ENCODE data around the gene B3GAT1.

The B3GAT1 gene

DNA sequence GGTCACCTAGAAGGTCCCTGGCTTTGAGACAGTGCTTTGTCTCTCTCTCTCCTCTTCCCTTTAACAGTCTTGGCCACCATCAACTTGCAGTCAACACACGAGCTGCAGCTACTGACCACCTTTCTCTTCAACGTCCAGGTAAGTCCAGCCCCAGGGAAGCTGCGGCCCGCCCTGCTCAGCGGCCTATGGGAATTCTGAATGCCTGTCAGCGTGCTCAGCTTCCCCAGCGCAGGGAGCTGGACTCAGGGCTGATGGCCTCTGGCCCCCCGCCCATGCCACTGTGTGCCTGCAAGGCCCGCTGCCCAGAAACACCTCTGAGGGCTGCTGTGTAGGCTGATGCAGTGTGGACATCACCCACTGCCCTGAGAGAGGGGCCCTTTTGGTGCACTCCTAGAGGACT lies 47.8 kb downstream of the B3GAT1 start:
- intact Hi-C loops (cut with DNase I) = loop anchor here (5.0 kb wide), 1 partner anchor 503 kb away; no protein-coding TSS in a partner anchor
- peak in 4 of 10 donors; percentile 4 to 80 (median 52) for DNase-seq

GRCh38 chr11:134363592-134363991 lies 48.5 kb downstream of the B3GAT1 start:
- intact Hi-C loops (cut with DNase I) = loop anchor here (5.0 kb wide), 1 partner anchor 504 kb away; no protein-coding TSS in a partner anchor
- DNase-seq = peak in 2 of 10 donors; percentile 10 to 60

GRCh38 chr11:134363161-134363560 lies 48.9 kb downstream of the B3GAT1 start:
- DNase-seq = peak in 3 of 10 donors; percentile 36 to 56 (median 44)
- intact Hi-C loops (cut with DNase I) = loop anchor here (5.0 kb wide), 1 partner anchor 504 kb away; no protein-coding TSS in a partner anchor

DNA sequence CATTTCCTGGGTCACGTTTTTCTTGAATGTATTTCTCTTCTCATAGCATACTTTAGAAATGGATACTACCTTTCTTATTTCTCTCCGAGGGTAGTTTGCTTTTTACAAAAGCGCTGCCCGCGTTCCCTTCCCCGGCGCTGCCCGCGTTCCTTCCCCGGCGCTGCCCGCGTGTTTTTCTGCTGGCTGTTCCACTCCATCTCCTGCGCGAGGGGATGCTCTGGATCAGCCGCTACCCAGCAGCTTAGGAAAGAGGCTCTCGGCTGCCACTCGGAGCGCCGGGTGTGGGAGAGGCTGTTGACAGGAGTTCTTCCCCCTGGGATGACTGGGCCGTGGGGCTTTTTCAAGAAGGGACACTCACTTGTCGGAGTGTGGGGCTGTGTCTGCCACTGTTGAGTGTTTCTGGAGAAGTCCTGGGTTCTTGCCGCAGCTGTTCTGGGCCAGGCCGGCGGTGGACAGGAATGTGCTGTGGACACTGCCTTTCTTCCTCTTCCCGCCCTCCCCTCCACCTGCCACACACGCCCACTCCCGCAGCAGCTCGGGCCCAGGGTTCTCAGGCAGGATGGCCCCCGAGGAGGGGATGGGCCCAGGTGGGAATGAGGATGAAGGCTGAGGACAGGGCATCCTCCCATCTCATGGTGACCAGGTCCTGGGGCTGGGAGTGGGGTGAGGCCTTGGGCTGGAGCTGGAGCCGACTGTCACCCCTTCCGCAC lies 49.7 kb downstream of the B3GAT1 start:
- intact Hi-C loops (cut with DNase I) = loop anchor here (5.0 kb wide), 1 partner anchor 505 kb away; no protein-coding TSS in a partner anchor
- peak in 4 of 10 donors; percentile 7 to 76 (median 48) for DNase-seq

- intact Hi-C loops (cut with DNase I) = loop anchor here (5.0 kb wide), 1 partner anchor 506 kb away; no protein-coding TSS in a partner anchor
Measured at GRCh38 chr11:134361661-134362060, 50.4 kb downstream of the B3GAT1 start.

DNA sequence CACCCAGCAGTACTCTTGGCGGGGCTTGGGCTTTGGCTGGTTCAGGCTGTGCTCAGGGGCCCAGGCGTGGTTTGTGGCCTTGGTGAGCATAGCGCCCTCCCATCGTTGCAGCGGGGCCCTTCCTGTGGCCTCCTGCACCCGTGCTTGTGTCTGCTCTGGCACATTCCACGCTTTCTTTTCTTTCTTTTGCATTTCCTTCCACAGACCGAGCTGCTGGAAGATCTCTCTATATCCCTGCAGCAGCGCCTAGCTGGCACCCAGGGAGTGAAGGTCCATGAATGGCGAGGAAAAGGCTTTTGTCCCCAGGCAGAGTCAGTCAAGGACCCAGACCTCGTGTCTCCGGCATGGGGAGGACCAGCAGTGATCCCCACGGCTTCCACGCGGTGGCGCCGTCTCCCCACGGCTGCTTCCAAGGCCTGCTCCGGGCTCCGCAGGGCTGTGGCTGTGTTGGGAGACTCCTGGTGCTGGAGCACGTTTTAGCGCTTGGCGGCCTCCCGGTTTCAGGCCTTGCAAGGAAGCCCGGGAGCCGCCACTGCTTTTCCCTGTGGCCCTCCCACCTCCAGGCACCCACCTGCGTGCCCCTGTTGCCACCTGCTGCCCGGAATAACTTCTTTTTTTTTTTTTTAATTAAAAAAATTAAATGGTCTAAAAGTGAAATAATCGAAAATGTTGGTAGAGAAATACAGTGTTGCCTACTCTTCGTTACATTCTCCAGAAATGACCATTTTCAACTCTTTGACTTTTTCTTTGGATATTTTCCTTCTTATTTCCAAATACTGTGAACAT lies 51.8 kb downstream of the B3GAT1 start:
- peak; percentile 81 to 99 (median 92) for DNase-seq
- intact Hi-C loops (cut with DNase I) = loop anchor here (1.0 to 5.0 kb wide), 2 partner anchors 275 to 507 kb away; no protein-coding TSS in a partner anchor

More at GRCh38 chr11:134361661-134362060, 50.4 kb downstream of the B3GAT1 start:
- peak in 4 of 10 donors; percentile 7 to 80 (median 66) for DNase-seq

GRCh38 chr11:134359646-134360045 lies 52.4 kb downstream of the B3GAT1 start:
- intact Hi-C loops (cut with DNase I) = loop anchor here (1.0 to 5.0 kb wide), 2 partner anchors 276 to 508 kb away; no protein-coding TSS in a partner anchor
- DNase-seq = peak in 3 of 10 donors; percentile 2 to 30 (median 12)

DNA sequence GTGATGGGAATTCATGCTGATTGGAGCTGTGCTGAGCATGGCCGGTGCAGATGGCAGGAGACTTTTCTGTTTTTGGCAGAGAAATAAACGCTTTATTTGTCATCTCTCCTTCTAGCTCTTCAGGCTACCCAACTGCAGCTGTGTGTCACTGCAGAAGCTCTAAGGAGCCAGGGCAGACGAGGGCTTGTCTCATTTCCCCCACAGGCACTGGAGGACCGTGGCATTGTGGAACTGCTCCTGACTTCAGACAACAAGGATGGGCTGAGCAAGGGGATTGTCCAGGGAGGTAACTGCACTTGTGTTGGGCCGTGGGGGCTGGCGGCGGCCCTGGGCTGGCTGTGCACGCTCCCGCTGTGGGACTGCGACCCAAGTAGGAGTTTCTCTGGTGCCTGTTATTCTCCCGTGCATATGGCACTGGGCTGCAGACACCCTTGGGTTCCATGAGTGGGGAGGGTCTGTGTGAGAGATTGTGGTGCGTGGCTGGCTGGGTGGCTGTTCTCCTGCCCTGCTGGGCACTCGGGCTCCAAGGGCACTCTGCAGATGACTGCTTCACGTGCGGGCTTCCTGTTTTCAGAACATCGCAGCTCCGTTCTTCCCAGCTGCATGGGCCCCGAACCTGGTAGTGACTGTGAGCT lies 53.1 kb downstream of the B3GAT1 start:
- intact Hi-C loops (cut with DNase I) = no loop called here
- DNase-seq = peak in 4 of 10 donors; percentile 7 to 83 (median 38)

DNA sequence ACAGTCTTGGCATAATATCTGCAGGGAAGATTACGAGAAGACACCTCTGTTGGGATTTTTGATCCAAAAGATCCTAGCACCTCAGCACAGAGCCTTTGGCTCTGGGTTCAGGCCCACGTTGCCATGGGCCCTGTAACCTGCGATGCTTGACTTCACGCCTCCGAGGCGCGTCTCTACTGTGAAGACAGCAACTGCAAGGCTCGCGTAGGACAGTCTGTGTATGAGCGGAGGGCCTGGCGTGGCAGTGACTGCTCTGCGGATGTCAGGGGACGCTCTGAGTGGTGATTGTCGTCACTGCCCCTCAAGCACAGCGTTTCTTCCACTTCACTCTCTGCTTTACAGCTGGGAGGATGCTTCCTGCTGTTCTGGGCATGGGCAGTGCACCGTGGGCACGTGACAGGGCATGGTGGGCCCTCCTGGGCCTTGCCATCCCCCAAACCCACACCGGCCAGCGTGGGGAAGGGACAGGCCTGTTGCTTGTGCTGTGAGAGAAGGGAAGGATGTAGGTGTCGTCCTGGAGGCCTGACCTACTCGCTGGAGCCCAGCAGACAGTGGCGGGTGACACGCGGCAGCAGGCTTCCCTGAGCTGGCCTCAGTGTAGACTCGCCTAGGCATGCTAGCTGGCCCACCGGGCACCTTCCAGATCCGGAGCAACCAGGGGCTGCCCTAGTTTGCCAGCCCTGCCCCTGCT lies 53.7 kb downstream of the B3GAT1 start:
- DNase-seq = peak in 4 of 10 donors; percentile 9 to 79 (median 34)
- intact Hi-C loops (cut with DNase I) = no loop called here

GRCh38 chr11:134357545-134357839 lies 54.5 kb downstream of the B3GAT1 start:
- DNase-seq = peak in 3 of 10 donors; percentile 4 to 71 (median 66)
- intact Hi-C loops (cut with DNase I) = no loop called here

- intact Hi-C loops (cut with DNase I) = no loop called here
- DNase-seq = peak in 3 of 10 donors; percentile 2 to 36 (median 6)
Measured at GRCh38 chr11:134356656-134357544, 55.1 kb downstream of the B3GAT1 start.

- DNase-seq = no peak
Measured at GRCh38 chr11:134355656-134356055, 56.4 kb downstream of the B3GAT1 start.

GRCh38 chr11:134355136-134355535 lies 56.9 kb downstream of the B3GAT1 start:
- intact Hi-C loops (cut with DNase I) = no loop called here
- no peak for DNase-seq

More at GRCh38 chr11:134355656-134356055, 56.4 kb downstream of the B3GAT1 start:
- intact Hi-C loops (cut with DNase I) = no loop called here

DNA sequence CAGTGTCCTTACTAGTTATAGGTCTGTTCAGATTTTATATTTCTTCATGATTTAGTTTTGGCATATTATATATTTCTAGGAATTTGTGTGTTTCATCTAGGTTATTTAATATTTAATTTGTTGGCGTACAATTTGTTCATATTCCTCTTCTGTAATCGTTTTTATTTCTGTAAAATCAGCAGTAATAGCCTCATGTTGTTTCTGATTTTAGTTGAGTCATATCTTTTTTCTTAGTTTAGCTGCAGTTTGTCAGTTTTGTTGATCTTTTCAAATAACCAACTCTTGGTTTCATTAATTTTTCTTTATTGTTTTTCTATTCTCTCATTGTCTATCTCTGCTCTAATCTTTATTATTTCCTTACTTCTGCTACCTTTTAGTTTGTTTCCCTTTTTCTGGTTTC lies 59.9 kb downstream of the B3GAT1 start:
- DNase-seq = no peak
- intact Hi-C loops (cut with DNase I) = no loop called here

DNA sequence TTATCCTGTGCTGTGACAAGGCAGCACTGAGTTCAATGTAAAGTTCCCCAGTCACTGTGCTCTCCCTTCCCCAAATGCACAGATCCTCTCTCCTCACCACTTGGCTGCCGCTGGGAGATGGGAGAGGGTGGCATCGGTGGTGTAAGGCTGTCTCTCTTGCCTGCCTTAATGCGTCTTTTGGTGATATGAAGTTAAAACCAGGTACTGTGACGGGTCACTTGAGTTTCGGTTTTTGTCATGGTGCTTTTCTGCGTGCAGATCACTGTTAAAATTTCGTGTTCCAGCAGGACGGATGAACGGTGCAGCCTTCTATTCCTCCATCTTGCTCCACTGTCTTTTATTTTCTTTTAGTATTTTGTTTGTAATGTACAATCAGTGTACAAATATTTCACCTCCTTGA lies 61.7 kb downstream of the B3GAT1 start:
- intact Hi-C loops (cut with DNase I) = no loop called here
- DNase-seq = peak in 1 of 10 donors; percentile 19

DNA sequence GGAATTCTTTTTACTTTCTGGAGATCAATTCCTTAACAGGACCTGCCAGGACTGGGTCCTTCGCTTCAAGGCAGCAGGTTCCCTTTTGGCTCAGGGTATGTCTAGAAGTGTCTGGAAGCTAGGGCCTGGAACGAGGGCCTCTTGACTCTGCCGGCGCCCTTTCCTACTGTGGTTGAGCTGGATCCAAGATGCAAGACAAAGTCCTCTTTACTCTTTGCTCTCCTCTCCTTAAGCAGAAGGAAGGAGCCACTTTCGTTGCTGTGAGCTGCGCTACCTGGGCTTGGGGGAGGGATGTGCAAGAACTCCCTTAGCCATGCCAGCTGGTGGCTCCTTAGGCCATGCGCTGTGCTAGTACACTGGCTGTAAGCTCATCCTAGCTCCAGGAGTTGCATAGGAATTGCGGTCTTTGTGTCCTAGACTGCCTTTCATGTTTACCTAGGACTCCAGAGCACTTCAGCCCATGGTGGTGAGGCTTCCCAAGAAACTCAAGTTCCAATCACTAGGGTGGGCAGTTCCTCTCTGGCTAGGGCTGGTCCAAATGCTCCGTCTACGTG lies 62.2 kb downstream of the B3GAT1 start:
- intact Hi-C loops (cut with DNase I) = no loop called here
- DNase-seq = peak in 1 of 10 donors; percentile 18

DNA sequence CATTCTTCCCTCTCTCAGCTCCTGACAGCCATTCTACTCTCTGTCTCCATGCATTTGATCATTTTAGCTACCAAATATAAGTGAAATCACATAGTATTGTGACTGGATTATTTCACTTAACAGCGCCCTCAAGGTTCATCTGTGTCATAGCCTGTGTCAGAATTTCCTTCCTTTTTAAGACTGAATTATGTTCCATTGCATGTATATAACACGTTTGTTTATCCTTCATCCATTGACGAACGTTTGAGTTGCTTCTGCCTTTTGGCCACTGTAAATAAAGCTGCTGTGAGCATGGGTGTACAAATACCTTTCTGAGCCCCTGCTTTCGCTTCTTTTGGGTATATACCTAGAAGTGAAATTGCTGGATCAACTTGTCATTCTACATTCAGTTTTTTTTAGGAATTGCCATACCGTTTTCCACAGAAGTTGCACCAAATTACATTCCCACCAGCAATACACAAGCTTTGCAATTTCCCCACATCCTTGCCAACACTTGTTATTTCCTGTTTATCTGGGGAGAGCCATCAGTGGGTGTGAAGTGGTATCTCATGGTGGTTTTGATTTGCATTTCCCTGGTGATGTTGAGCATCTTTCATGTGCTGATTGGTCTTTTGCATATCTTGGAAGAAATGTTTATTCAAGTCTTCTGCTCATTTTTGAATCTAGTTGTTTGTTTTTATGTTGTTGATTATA lies 62.8 kb downstream of the B3GAT1 start:
- DNase-seq = no peak
- intact Hi-C loops (cut with DNase I) = no loop called here

DNA sequence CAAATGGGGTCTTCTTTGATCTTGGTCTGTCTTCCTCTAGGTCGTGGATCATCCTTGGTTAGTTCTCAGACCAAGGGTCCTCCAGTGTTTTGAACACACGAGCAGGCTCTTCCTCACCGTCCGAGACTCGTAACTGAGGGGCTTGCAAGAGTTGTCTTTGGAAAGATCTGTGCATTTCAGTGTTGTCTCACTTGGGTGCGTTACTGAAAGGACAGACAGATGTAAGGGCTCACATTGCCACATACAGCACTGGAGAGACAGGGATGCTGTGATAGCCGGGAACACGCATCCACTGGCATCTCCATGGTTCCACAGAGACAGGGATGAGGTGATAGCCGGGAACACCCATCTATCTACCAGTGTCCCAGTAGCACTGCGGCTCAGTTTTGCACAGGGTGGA lies 64.6 kb downstream of the B3GAT1 start:
- intact Hi-C loops (cut with DNase I) = no loop called here
- peak in 1 of 10 donors; percentile 12 for DNase-seq
